Suppressor macrophage (primary cell): Measurements from ENCODE around the gene TYMS.
A peak's percentile ranks its signal among the peaks of the same experiment; 100 is the strongest.
"Not testable (repeated sequence)": the region's sequence is repeated elsewhere in the genome, so short reads cannot be mapped to it uniquely, and the experiment has no call there.

Experiments used
- DNase-seq, 4 experiments: peaks; one replicate each; pipeline ENCODE4 v3.0.0-alpha.2; 2020 to 2022

TYMS gene

GRCh38 chr18:678482-679182 lies 21.2 kb downstream of the TYMS start:
- no peak for DNase-seq

- no peak for DNase-seq
Observed at GRCh38 chr18:679516-679915, 22.1 kb downstream of the TYMS start.

GRCh38 chr18:680392-680791 lies 22.9 kb downstream of the TYMS start:
- no peak for DNase-seq

GRCh38 chr18:681985-682384 lies 24.5 kb downstream of the TYMS start:
- DNase-seq: no peak

GRCh38 chr18:682416-682815 lies 25.0 kb downstream of the TYMS start:
- DNase-seq: not testable (repeated sequence)

GRCh38 chr18:682833-683232 lies 25.4 kb downstream of the TYMS start:
- no peak for DNase-seq

- DNase-seq: no peak
Observed at GRCh38 chr18:683531-683930, 26.1 kb downstream of the TYMS start.

- no peak for DNase-seq
Observed at GRCh38 chr18:685438-685837, 28.0 kb downstream of the TYMS start.

- no peak for DNase-seq
Observed at GRCh38 chr18:686339-687111, 29.1 kb downstream of the TYMS start.

- no peak for DNase-seq
Observed at GRCh38 chr18:688323-688722, 30.9 kb downstream of the TYMS start.

- DNase-seq: no peak
Observed at GRCh38 chr18:692824-693223, 35.4 kb downstream of the TYMS start.

- DNase-seq: no peak
Observed at GRCh38 chr18:693466-694187, 36.2 kb downstream of the TYMS start.

GRCh38 chr18:697012-697411 lies 39.6 kb downstream of the TYMS start:
- DNase-seq: no peak

GRCh38 chr18:697800-698199 lies 40.3 kb downstream of the TYMS start:
- no peak for DNase-seq

- no peak for DNase-seq
Observed at GRCh38 chr18:703213-703967, 45.9 kb downstream of the TYMS start.

GRCh38 chr18:706405-706804 lies 49.0 kb downstream of the TYMS start:
- no peak for DNase-seq

GRCh38 chr18:708096-708495 lies 50.6 kb downstream of the TYMS start:
- DNase-seq: no peak

GRCh38 chr18:709771-710170 lies 52.3 kb downstream of the TYMS start:
- no peak for DNase-seq

GRCh38 chr18:710418-711300 lies 53.2 kb downstream of the TYMS start:
- DNase-seq: no peak

- DNase-seq: peak in 3 of 4 experiments; percentile 63 to 68 (median 64)
Observed at GRCh38 chr18:711310-711656, 53.8 kb downstream of the TYMS start.

- DNase-seq: peak; percentile 93 to 98 (median 95)
Observed at GRCh38 chr18:711657-712400, 54.4 kb downstream of the TYMS start.
